ENCODE results near the gene AUTS2.

AUTS2 gene

GRCh38 chr7:70741666-70742065 is 1143.4 kb downstream of the AUTS2 start:
- Histone ChIP-seq H3K27ac (ENCODE audit: low read depth, low read length) (no peak overlapping the region), H2AFZ (ENCODE audit: low read depth, low read length, severe bottlenecking) (no peak overlapping the region), H3K9me3 (ENCODE audit: insufficient read depth, low read length) (no peaks in the 10 kb centered on the region), H3K79me2 (ENCODE audit: insufficient read depth, low read length) (no peaks in the 10 kb centered on the region), H3K9ac (ENCODE audit: low read length) (no peak overlapping the region), H3K9me2 (replicated peaks; ENCODE audit: insufficient read depth, low read length) (no peaks in the 10 kb centered on the region), H3K36me3 (ENCODE audit: low read length) (no peaks in the 10 kb centered on the region), H3K4me3 (ENCODE audit: insufficient read depth, low read length, poor library complexity, severe bottlenecking) (no peak overlapping the region), H3K27me3 (ENCODE audit: low read length) (no peaks in the 10 kb centered on the region), H3K4me2 (ENCODE audit: low read depth, low read length, poor library complexity, severe bottlenecking) (no peak overlapping the region), H3F3A (ENCODE audit: insufficient read depth) (no peaks in the 10 kb centered on the region), H4K20me1 (ENCODE audit: low read depth, low read length) (no peaks in the 10 kb centered on the region)
- TF ChIP-seq EZH2phosphoT487 (conservative IDR thresholded peaks at IDR 0.05; ENCODE audit: low read length) (no peak), CTCF (IDR thresholded peaks at IDR 0.05; ENCODE audit: insufficient read depth, low read length, poor library complexity, severe bottlenecking) (no peak)

GRCh38 chr7:70743531-70744325 is 1145.5 kb downstream of the AUTS2 start:
- Histone ChIP-seq H3F3A (ENCODE audit: insufficient read depth) (no peaks in the 10 kb centered on the region), H3K27ac (ENCODE audit: low read depth, low read length) (no peak overlapping the region), H3K9me3 (ENCODE audit: insufficient read depth, low read length) (no peaks in the 10 kb centered on the region), H2AFZ (ENCODE audit: low read depth, low read length, severe bottlenecking) (no peak overlapping the region), H3K4me2 (ENCODE audit: low read depth, low read length, poor library complexity, severe bottlenecking) (no peak overlapping the region), H3K36me3 (ENCODE audit: low read length) (no peaks in the 10 kb centered on the region), H3K4me3 (ENCODE audit: insufficient read depth, low read length, poor library complexity, severe bottlenecking) (no peak overlapping the region), H3K9me2 (replicated peaks; ENCODE audit: insufficient read depth, low read length) (no peaks in the 10 kb centered on the region), H3K9ac (ENCODE audit: low read length) (no peak overlapping the region), H3K27me3 (ENCODE audit: low read length) (no peaks in the 10 kb centered on the region), H3K79me2 (ENCODE audit: insufficient read depth, low read length) (no peaks in the 10 kb centered on the region), H4K20me1 (ENCODE audit: low read depth, low read length) (no peaks in the 10 kb centered on the region)
- TF ChIP-seq CTCF (IDR thresholded peaks at IDR 0.05; ENCODE audit: insufficient read depth, low read length, poor library complexity, severe bottlenecking) (no peak), EZH2phosphoT487 (conservative IDR thresholded peaks at IDR 0.05; ENCODE audit: low read length) (no peak)

DNA sequence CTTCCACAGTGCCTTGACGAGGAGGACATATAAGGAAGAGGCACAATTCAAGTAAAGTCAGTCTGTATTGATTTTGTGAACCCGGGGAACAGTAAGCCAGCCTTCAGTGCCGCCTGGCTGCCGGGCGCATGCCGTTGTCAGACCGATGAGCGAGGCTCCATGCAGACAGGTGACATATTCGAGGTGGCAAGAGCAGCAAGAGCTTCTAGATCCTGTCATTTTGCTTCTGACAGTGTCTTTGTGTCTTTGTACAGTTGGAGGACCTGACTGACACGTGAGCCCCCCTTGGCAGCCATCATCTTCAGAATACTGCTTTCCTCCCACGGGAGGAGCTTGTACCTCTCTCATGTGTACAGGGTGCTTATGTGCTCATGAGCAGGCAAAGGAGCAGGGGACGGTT is 1146.2 kb downstream of the AUTS2 start:
- Histone ChIP-seq H3F3A (ENCODE audit: insufficient read depth) (no peaks in the 10 kb centered on the region), H3K4me3 (ENCODE audit: insufficient read depth, low read length, poor library complexity, severe bottlenecking) (no peak overlapping the region), H3K27ac (ENCODE audit: low read depth, low read length) (no peak overlapping the region), H3K27me3 (ENCODE audit: low read length) (no peaks in the 10 kb centered on the region), H3K36me3 (ENCODE audit: low read length) (no peaks in the 10 kb centered on the region), H2AFZ (ENCODE audit: low read depth, low read length, severe bottlenecking) (no peak overlapping the region), H4K20me1 (ENCODE audit: low read depth, low read length) (no peaks in the 10 kb centered on the region; the same call in 1 of the 2 replicates), H3K9me2 (replicated peaks; ENCODE audit: insufficient read depth, low read length) (no peaks in the 10 kb centered on the region), H3K9me3 (ENCODE audit: insufficient read depth, low read length) (no peaks in the 10 kb centered on the region), H3K9ac (ENCODE audit: low read length) (no peak overlapping the region), H3K4me2 (ENCODE audit: low read depth, low read length, poor library complexity, severe bottlenecking) (no peak overlapping the region), H3K79me2 (ENCODE audit: insufficient read depth, low read length) (no peaks in the 10 kb centered on the region)
- no peak for TF ChIP-seq CTCF (IDR thresholded peaks at IDR 0.05; ENCODE audit: insufficient read depth, low read length, poor library complexity, severe bottlenecking)
- no peak for TF ChIP-seq EZH2phosphoT487 (conservative IDR thresholded peaks at IDR 0.05; ENCODE audit: low read length)

All from SU-DHL-6 (cell line).